T-helper 1 cell treated with Interleukin-12 subunit alpha and Interleukin-12 subunit beta and Interleukin-4 antibody, amounts not matched to agents 30 μg/mL and 1 μg/mL, for 36 hours (primary cell): ENCODE results near the gene CBX6.
"Not testable (repeated sequence)": the region's sequence is repeated elsewhere in the genome, so short reads cannot be mapped to it uniquely, and the experiment has no call there.

ENCODE experiments used
- H3K27ac Mint-ChIP-seq: one replicate; pipeline ENCODE4 v1.8.0; 2021; ENCODE audit warnings: mild to moderate bottlenecking, mixed read lengths
- H3K27me3 Mint-ChIP-seq: one replicate; pipeline ENCODE4 v1.8.0; 2021; ENCODE audit warnings: low read depth, mixed read lengths
- H3K36me3 Mint-ChIP-seq: one replicate; pipeline ENCODE4 v1.8.0; 2021; ENCODE audit warnings: low read depth, mixed read lengths
- H3K4me1 Mint-ChIP-seq: one replicate; pipeline ENCODE4 v1.8.0; 2021; ENCODE audit warnings: low read depth, mixed read lengths
- H3K4me3 Mint-ChIP-seq: one replicate; pipeline ENCODE4 v1.8.0; 2021; ENCODE audit warnings: mild to moderate bottlenecking, moderate library complexity, mixed read lengths
- H3K9me3 Mint-ChIP-seq: one replicate; pipeline ENCODE4 v1.8.0; 2021; ENCODE audit warnings: mixed read lengths

CBX6 gene

GRCh38 chr22:38872172-38872830 is at the start of gene CBX6:
Gene CBX6 (minus strand): TSS chr22:38872216. CDS start chr22:38872190, 26 bp downstream.
- H3K27me3 Mint-ChIP-seq = peaks cover 18% of the 10 kb centered on the region
- no peaks in the 10 kb centered on the region for H3K9me3 Mint-ChIP-seq
- peak within 1 kb of the TSS; percentile 93 for H3K4me3 Mint-ChIP-seq
- H3K27ac Mint-ChIP-seq = peak within 1 kb of the TSS; percentile 93
- H3K4me1 Mint-ChIP-seq = peaks cover 39% of the 10 kb centered on the region
- H3K36me3 Mint-ChIP-seq = no peaks in the 10 kb centered on the region

GRCh38 chr22:38921806-38922205 is 49.8 kb upstream of the CBX6 start:
- Mint-ChIP-seq H3K9me3 (no peaks in the 10 kb centered on the region), H3K4me3 (no peak overlapping the region), H3K27me3 (peaks cover 45% of the 10 kb centered on the region), H3K27ac (no peak overlapping the region), H3K4me1 (no peaks in the 10 kb centered on the region), H3K36me3 (no peaks in the 10 kb centered on the region)

- Mint-ChIP-seq H3K27me3 (peaks cover 45% of the 10 kb centered on the region), H3K4me3 (no peak overlapping the region), H3K27ac (no peak overlapping the region), H3K9me3 (no peaks in the 10 kb centered on the region), H3K4me1 (no peaks in the 10 kb centered on the region), H3K36me3 (no peaks in the 10 kb centered on the region)
These were observed 49.1 kb upstream of the CBX6 start for GRCh38 chr22:38921120-38921519.

- Mint-ChIP-seq H3K27ac (no peak overlapping the region), H3K27me3 (peaks cover 42% of the 10 kb centered on the region), H3K4me1 (no peaks in the 10 kb centered on the region), H3K36me3 (no peaks in the 10 kb centered on the region), H3K4me3 (no peak overlapping the region), H3K9me3 (no peaks in the 10 kb centered on the region)
These were observed 47.7 kb upstream of the CBX6 start for GRCh38 chr22:38919631-38920190.

GRCh38 chr22:38911434-38911833 is 39.4 kb upstream of the CBX6 start:
- Mint-ChIP-seq H3K27me3 (peaks cover 50% of the 10 kb centered on the region), H3K27ac (no peak overlapping the region)

DNA sequence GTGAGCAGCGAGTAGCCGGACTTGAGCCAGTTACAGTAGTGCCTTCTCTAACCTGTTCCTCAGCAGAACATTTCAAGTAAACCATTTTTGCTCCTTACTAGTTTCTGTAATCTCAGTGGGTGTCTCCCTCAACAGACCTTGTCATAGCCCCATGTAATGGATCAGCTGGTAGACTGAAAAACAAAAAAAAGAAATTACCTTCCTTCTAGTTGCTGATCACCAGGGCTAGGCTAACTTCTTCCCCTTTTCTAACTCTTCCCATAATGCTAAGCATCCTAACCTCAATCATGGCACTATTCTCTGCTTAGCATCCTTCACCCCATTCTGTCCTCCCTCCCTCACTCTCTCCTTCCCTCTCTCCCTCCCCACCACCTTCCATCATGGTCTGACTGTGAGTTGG is 35.8 kb upstream of the CBX6 start:
- H3K4me1 Mint-ChIP-seq = no peaks in the 10 kb centered on the region
- H3K4me3 Mint-ChIP-seq = no peak overlapping the region
- no peak overlapping the region for H3K27ac Mint-ChIP-seq
- peaks cover 13% of the 10 kb centered on the region for H3K9me3 Mint-ChIP-seq
- H3K27me3 Mint-ChIP-seq = peaks cover 46% of the 10 kb centered on the region
- peaks cover 2% of the 10 kb centered on the region for H3K36me3 Mint-ChIP-seq

More at GRCh38 chr22:38911434-38911833, 39.4 kb upstream of the CBX6 start:
- no peak overlapping the region for H3K4me3 Mint-ChIP-seq
- no peaks in the 10 kb centered on the region for H3K36me3 Mint-ChIP-seq
- H3K4me1 Mint-ChIP-seq = no peaks in the 10 kb centered on the region
- H3K9me3 Mint-ChIP-seq = no peaks in the 10 kb centered on the region

DNA sequence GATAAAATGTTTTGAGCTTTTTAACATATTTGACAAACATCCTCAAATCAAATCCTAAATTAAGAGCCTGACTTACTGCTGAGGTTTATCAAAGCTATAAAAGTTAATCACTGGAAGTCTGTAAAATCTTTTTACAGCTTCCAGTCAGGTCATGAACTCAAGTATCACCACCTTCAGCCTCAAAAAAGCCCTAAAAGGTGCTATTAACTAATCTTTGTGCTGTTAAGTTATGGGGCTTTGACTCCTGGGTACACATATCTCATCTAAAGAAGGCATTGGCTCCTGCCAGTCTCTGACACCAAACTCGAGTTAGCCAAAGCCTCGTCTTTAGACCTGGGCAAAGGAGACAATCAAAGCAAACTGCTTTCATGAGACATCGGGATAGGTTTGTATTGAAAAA is 34.0 kb upstream of the CBX6 start:
- Mint-ChIP-seq H3K27me3 (peaks cover 53% of the 10 kb centered on the region), H3K27ac (no peak overlapping the region), H3K36me3 (peaks cover 2% of the 10 kb centered on the region), H3K9me3 (peaks cover 13% of the 10 kb centered on the region), H3K4me3 (no peak overlapping the region), H3K4me1 (peaks cover 6% of the 10 kb centered on the region)

DNA sequence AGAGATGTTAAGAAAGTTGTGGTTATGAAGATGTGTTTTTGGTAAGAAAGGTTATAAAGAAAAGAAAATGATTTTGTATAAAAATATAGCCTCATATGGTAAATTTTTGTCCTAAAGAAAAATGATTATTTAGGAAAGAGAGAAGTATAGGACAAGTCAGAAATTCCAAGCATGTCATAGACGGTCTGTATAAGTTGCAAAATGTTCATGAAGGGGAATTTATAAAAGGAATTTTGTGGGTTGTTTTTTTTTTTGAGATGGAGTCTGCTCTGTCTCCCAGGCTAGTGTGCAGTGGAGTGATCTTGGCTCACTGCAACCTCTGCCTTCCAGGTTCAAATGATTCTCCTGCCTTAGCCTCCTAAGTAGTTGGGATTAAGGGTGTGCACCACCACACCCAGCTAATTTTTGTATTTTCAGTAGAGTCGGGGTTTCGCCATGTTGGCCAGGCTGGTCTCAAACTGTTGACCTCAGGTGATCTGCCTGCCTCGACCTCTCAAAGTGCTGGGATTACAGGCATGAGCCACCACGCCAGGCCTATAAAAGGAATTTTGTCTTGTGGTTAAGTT is 32.1 kb upstream of the CBX6 start:
- H3K4me3 Mint-ChIP-seq, H3K36me3 Mint-ChIP-seq, H3K27ac Mint-ChIP-seq: not testable (repeated sequence)
- peaks cover 49% of the 10 kb centered on the region for H3K27me3 Mint-ChIP-seq
- peaks cover 13% of the 10 kb centered on the region for H3K9me3 Mint-ChIP-seq
- peaks cover 10% of the 10 kb centered on the region for H3K4me1 Mint-ChIP-seq

DNA sequence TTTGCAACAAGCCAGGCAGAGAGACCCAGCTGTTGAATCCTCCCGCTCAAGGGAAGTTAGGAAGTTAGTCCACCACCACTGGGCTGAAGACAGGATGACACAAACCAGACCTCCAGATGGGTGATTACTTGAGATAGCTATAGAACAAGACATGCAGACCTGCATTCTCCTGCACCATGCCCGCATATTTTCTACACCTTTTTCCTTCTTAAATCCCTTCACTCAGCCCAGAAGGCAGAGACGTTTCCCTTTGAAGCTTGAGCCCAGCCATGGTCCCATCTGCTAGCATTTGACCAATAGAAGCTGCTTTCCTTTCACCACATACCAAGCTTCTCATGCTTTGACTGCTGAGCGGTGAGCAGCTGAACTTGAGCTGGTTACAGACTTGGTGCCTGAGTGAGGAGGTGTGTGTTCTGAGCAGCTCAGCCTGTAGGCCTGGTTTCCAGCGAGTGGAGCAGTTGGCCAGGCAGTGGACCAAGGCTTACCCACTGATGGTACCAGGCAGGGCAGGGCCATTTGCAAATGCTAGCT is 29.2 kb upstream of the CBX6 start:
- peaks cover 10% of the 10 kb centered on the region for H3K4me1 Mint-ChIP-seq
- H3K4me3 Mint-ChIP-seq = no peak overlapping the region
- H3K27ac Mint-ChIP-seq = no peak overlapping the region
- H3K27me3 Mint-ChIP-seq = peaks cover 45% of the 10 kb centered on the region
- peaks cover 13% of the 10 kb centered on the region for H3K9me3 Mint-ChIP-seq
- peaks cover 2% of the 10 kb centered on the region for H3K36me3 Mint-ChIP-seq

DNA sequence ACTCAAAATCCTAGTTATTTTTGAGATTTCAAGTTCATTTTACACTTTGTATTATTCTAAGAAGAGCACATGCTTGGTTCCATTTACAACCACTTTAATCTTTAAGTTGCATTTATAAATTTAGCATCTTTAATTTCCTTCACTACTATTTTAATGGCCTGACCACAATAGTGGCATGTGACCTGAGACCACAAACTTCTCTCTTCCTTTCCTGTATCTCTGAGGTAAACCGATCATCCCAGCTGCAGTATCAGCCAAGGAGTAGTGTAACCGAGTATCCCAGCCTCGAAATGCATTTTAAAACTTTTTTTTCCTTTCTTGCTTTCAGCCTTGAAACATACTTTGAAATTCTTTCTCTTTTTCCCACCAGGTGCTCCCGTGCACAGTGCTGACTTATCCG is 28.7 kb upstream of the CBX6 start:
- Mint-ChIP-seq H3K4me3 (no peak overlapping the region), H3K4me1 (peaks cover 10% of the 10 kb centered on the region), H3K27ac (no peak overlapping the region), H3K9me3 (peaks cover 13% of the 10 kb centered on the region), H3K27me3 (peaks cover 45% of the 10 kb centered on the region), H3K36me3 (peaks cover 2% of the 10 kb centered on the region)

DNA sequence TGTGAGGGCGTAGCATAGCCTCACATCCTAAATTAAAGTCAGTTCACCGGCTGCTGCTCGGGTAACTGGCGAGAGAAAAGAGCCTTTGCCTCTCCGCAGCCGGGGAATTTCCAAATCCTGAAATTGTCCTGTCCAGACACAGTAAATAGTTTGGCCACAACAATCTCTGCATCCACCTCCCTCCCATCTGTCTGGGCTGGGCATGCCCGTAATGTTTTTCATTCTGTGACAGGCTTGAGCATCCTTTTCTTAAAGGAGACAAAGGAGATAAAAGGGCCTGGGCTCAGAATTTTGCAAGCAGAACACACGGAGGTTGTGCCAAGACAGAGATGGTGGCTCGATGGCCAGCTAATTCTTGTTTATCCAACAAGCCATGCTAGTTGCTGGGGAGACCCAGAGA is 19.2 kb upstream of the CBX6 start:
- H3K4me3 Mint-ChIP-seq = no peak overlapping the region

GRCh38 chr22:38890377-38890776 is 18.4 kb upstream of the CBX6 start:
- no peaks in the 10 kb centered on the region for H3K36me3 Mint-ChIP-seq
- H3K27me3 Mint-ChIP-seq = peaks cover 41% of the 10 kb centered on the region
- H3K4me3 Mint-ChIP-seq = no peak overlapping the region
- H3K27ac Mint-ChIP-seq = no peak overlapping the region
- no peaks in the 10 kb centered on the region for H3K4me1 Mint-ChIP-seq
- H3K9me3 Mint-ChIP-seq = no peaks in the 10 kb centered on the region

More for the DNA sequence above, 19.2 kb upstream of the CBX6 start:
- H3K4me1 Mint-ChIP-seq = no peaks in the 10 kb centered on the region
- peaks cover 45% of the 10 kb centered on the region for H3K27me3 Mint-ChIP-seq
- no peaks in the 10 kb centered on the region for H3K36me3 Mint-ChIP-seq
- H3K27ac Mint-ChIP-seq = no peak overlapping the region
- no peaks in the 10 kb centered on the region for H3K9me3 Mint-ChIP-seq

DNA sequence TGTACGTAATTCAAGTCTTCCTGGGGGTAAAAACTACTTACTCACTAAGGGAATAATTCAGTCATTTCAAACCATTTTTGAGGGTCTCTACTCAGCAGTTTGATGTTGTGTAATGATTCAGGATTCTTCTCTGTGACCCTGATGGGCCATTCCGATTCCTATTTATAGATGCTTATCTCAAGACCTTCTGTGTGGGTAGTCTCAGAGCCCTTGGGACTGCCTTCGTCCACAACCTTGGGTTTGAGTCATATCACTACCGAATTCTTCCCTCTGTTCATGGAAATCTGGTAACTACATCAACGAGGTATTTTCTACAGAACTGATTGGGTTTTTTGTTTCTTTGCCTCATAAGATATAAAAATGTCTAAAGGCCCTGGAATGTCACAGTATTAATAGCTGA is 14.3 kb upstream of the CBX6 start:
- peaks cover 15% of the 10 kb centered on the region for H3K4me1 Mint-ChIP-seq
- H3K4me3 Mint-ChIP-seq = no peak overlapping the region

DNA sequence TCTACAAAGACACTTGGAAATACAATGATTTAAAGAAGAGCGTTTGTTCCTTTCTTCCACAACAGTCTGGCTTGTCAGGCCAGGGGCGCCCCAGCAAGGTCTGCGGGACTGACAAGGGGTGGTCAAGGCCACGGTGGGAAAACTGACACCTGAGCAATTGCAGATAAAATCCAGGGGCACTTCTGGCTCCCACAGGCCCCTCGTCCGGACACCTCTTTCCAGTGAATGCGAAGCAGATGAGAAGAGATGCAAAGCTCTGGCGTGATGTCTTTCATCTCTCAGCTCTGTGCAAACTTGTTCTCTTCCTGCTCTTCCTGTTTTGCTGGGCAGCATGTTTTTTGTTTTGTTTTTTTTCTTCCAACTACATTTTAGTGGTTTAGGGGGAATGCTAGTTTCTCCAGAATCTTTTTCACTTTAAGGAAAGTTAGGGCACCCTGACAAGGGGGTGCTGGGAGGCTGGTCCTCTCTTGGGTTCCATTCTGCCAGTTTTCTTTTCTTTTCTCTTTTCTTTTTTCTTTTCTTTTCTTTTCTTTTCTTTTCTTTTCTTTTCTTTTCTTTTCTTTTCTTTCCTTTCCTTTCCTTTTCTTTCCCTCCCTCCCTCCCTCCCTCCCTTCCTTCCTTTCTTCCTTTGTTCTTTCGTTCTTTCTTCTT is 11.1 kb upstream of the CBX6 start:
- H3K4me1 Mint-ChIP-seq = peaks cover 16% of the 10 kb centered on the region
- H3K27ac Mint-ChIP-seq = no peak overlapping the region
- peaks cover 6% of the 10 kb centered on the region for H3K27me3 Mint-ChIP-seq
- H3K9me3 Mint-ChIP-seq = no peaks in the 10 kb centered on the region
- no peaks in the 10 kb centered on the region for H3K36me3 Mint-ChIP-seq
- H3K4me3 Mint-ChIP-seq = peak overlapping the region; percentile 50

More for the DNA sequence above, 14.3 kb upstream of the CBX6 start:
- Mint-ChIP-seq H3K27me3 (peaks cover 9% of the 10 kb centered on the region), H3K27ac (no peak overlapping the region), H3K36me3 (no peaks in the 10 kb centered on the region), H3K9me3 (no peaks in the 10 kb centered on the region)
